ENCODE measurements around the gene HMBS.

- TF ChIP-seq POLR2A (IDR thresholded peaks at IDR 0.05) (no peak), CTCF (IDR thresholded peaks at IDR 0.05) (no peak)
Measured at GRCh38 chr11:119038884-119039283, 45.8 kb upstream of the HMBS start.
